OCI-LY7 (cell line): ENCODE results near the gene NUPR2. TPM values are rescaled to one million over a fixed set of nuclear protein-coding genes. Genes with fewer than 3 reads are reported as not detected.
A peak's percentile ranks its signal among the peaks of the same experiment; 100 is the strongest.
"Not testable (repeated sequence)": the region's sequence is repeated elsewhere in the genome, so short reads cannot be mapped to it uniquely, and the experiment has no call there.

Source experiments
- BruUV-seq: library from RNA; stranded (reverse); fragments of 400-500 nt; replicated peaks from 2 replicates; lab custom pipeline; 2021; lab: Mats Ljungman, UMichigan
- CTCF ChIA-PET: fragments of 300-600 bp; sonication (Branson Sonifier 250); formaldehyde crosslinking; loops from one replicate; lab custom pipeline; 2022; ENCODE audit warnings: antibody characterized with exemption; ENCODE audit not compliant: unreplicated experiment; lab: Charles Lee
- POLR2A ChIA-PET: fragments of 300-600 bp; sonication (Branson Sonifier 250); formaldehyde crosslinking; loops from one replicate; lab custom pipeline; 2022; ENCODE audit warnings: antibody characterized with exemption; lab: Charles Lee
- DNase-seq: peaks from one replicate; pipeline ENCODE4 v3.0.0-alpha.2; 2015; ENCODE audit warnings: low spot score
- H2AFZ ChIP-seq: fragments of 200-600 bp; sonication (generic), shearing (Covaris generic); 2 replicates; pipeline ENCODE4 v1.6.1; 2014; ENCODE audit warnings: mild to moderate bottlenecking, antibody characterized with exemption, low read length, moderate library complexity
- H3K27ac ChIP-seq: fragments of 200-600 bp; sonication (generic); 2 replicates; pipeline ENCODE4 v1.5.1; 2014; ENCODE audit warnings: mixed run types, low read depth, mild to moderate bottlenecking, moderate library complexity, low read length, inconsistent platforms; ENCODE audit not compliant: poor library complexity, severe bottlenecking
- H3K36me3 ChIP-seq: fragments of 200-600 bp; sonication (generic); 2 replicates; pipeline ENCODE4 v1.6.1; 2014; ENCODE audit warnings: mild to moderate bottlenecking, antibody characterized with exemption, low read length, moderate library complexity, mixed read lengths; ENCODE audit not compliant: insufficient read depth
- H3K4me1 ChIP-seq: fragments of 200-600 bp; sonication (generic); 2 replicates; pipeline ENCODE4 v1.5.1; 2014; ENCODE audit warnings: mild to moderate bottlenecking, low read length; ENCODE audit not compliant: insufficient read depth, poor library complexity, severe bottlenecking
- H3K4me2 ChIP-seq: fragments of 200-600 bp; sonication (generic); 2 replicates; pipeline ENCODE4 v1.6.1; 2014; ENCODE audit warnings: mild to moderate bottlenecking, low read length
- H3K4me3 ChIP-seq: fragments of 200-600 bp; sonication (generic); 2 replicates; pipeline ENCODE4 v1.5.1; 2014; ENCODE audit warnings: mild to moderate bottlenecking, low read depth, low read length; ENCODE audit not compliant: poor library complexity, severe bottlenecking
- H3K79me2 ChIP-seq: fragments of 200-600 bp; sonication (generic); 2 replicates; pipeline ENCODE4 v1.6.1; 2016; ENCODE audit warnings: low read depth, mild to moderate bottlenecking, low read length, moderate library complexity, mixed read lengths; ENCODE audit not compliant: insufficient read depth
- H3K9me2 ChIP-seq: fragments of 200-600 bp; sonication (generic); 2 replicates; pipeline ENCODE4 v1.6.1; 2016; ENCODE audit warnings: mild to moderate bottlenecking, low read length, mixed read lengths; ENCODE audit not compliant: insufficient read depth
- H3K9me3 ChIP-seq: fragments of 200-600 bp; sonication (generic); 2 replicates; pipeline ENCODE4 v1.6.1; 2014; ENCODE audit warnings: mild to moderate bottlenecking, mixed run types, low read length, mixed read lengths
- H4K20me1 ChIP-seq: fragments of 200-600 bp; sonication (generic); 2 replicates; pipeline ENCODE4 v1.6.1; 2014; ENCODE audit warnings: mild to moderate bottlenecking, antibody characterized with exemption, low read length, moderate library complexity, mixed read lengths; ENCODE audit not compliant: insufficient read depth
- CTCF ChIP-seq: fragments of 200-600 bp; sonication (generic); conservative IDR thresholded peaks from 2 replicates; pipeline ENCODE4 v1.5.1; 2014; ENCODE audit warnings: mild to moderate bottlenecking, antibody characterized with exemption, low read length, moderate library complexity, mixed read lengths
- EZH2phosphoT487 ChIP-seq: fragments of 200-600 bp; sonication (generic); IDR thresholded peaks from 2 replicates; pipeline ENCODE4 v1.6.1; 2018; ENCODE audit warnings: low read depth, borderline replicate concordance, mild to moderate bottlenecking, mixed run types, antibody characterized with exemption, low read length, moderate library complexity, mixed read lengths
- intact Hi-C: fragments of 100-400 bp; cut with micrococcal nuclease; formaldehyde crosslinking; loops from one replicate; pipeline ENCODE4 v1.10.0; 2022; ENCODE audit not compliant: unreplicated experiment
- total RNA-seq, 2 experiments: library from RNA; depleted of rRNA in 1 of 2; stranded (reverse); fragments of >200 nt in 1 of 2; shearing (Covaris generic) in 1 of 2; gene quantifications; 2 replicates each; pipeline ENCODE4 v1.2.3, GENCODE V29; 2014 to 2022

Gene NUPR2
- total RNA-seq, 2 experiments from 2014 or later: not detected

DNA sequence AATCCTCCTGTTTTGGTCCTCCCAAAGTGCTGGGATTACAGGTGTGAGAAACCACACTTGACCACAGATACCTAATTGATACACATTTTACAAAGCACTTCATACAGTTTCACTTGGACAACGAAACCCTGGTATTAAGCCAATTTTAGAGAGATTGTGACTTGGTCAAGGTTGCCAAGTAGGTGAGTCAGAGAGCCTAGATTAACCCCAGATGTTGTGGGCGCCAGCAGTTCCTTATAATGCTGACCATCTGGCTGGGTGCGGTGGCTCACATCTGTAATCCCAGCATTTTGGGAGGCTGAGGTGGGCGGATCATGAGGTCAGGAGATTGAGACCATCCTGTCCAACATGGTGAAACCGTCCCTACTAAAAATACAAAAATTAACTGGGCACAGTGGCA lies 18.5 kb downstream of the NUPR2 start:
- no peaks in the 10 kb centered on the region for H3K9me3 ChIP-seq
- H3K79me2 ChIP-seq: peaks cover 2% of the 10 kb centered on the region; the same call in 1 of the 2 replicates
- no TSS peak for BruUV-seq
- peaks cover 51% of the 10 kb centered on the region for H3K36me3 ChIP-seq
- no peaks in the 10 kb centered on the region for H3K9me2 ChIP-seq
- H3K4me1 ChIP-seq: no peaks in the 10 kb centered on the region
- CTCF ChIA-PET: no interaction called here
- H3K4me2 ChIP-seq: no peak overlapping the region
- no peak overlapping the region for H2AFZ ChIP-seq
- POLR2A ChIA-PET: interaction anchor here (0.7 kb wide), 1 partner anchor 119 kb away, joined by 3 read pairs; no protein-coding TSS in a partner anchor
- H3K4me3 ChIP-seq: no peak overlapping the region
- 0 out of 2 replicates have a peak, but pooled peaks cover 7% of the 10 kb centered on the region for H4K20me1 ChIP-seq
- no peak for DNase-seq
- intact Hi-C loops: no loop called here
- TF ChIP-seq CTCF (no peak), EZH2phosphoT487 (no peak)
- H3K27ac ChIP-seq: no peak overlapping the region

GRCh38 chr7:56092789-56093531 lies 23.3 kb downstream of the NUPR2 start, which contains the start of gene PHKG1:
TSS of gene PHKG1 (minus strand) at chr7:56092952. CDS start at chr7:56088941, 4,011 bp downstream.
- BruUV-seq: no TSS peak
- H3K4me2 ChIP-seq: no peak within 1 kb of the TSS
- H3K36me3 ChIP-seq: peaks cover 7% of the 10 kb centered on the region
- no peaks in the 10 kb centered on the region for H4K20me1 ChIP-seq
- H3K79me2 ChIP-seq: no peaks in the 10 kb centered on the region
- CTCF ChIA-PET: no interaction called here
- H3K4me3 ChIP-seq: no peak within 1 kb of the TSS
- no peaks in the 10 kb centered on the region for H3K4me1 ChIP-seq
- H3K27ac ChIP-seq: no peak within 1 kb of the TSS
- H3K9me3 ChIP-seq: no peaks in the 10 kb centered on the region
- no peaks in the 10 kb centered on the region for H3K9me2 ChIP-seq
- DNase-seq: no peak
- H2AFZ ChIP-seq: no peak within 1 kb of the TSS
- intact Hi-C loops: no loop called here
- peak; percentile 31; the same call in 1 of the 2 replicates for TF ChIP-seq CTCF
- no peak for TF ChIP-seq EZH2phosphoT487
- POLR2A ChIA-PET: no interaction called here

- POLR2A ChIA-PET, H3K27ac ChIP-seq, BruUV-seq, H4K20me1 ChIP-seq, H2AFZ ChIP-seq, H3K36me3 ChIP-seq, H3K9me2 ChIP-seq, DNase-seq, H3K4me2 ChIP-seq, H3K9me3 ChIP-seq, H3K4me1 ChIP-seq, H3K79me2 ChIP-seq, CTCF ChIA-PET, H3K4me3 ChIP-seq, intact Hi-C loops: not testable (repeated sequence)
These were observed 23.8 kb downstream of the NUPR2 start for GRCh38 chr7:56092388-56092787.
